Measurements from ENCODE around the gene RIT2.

DNA sequence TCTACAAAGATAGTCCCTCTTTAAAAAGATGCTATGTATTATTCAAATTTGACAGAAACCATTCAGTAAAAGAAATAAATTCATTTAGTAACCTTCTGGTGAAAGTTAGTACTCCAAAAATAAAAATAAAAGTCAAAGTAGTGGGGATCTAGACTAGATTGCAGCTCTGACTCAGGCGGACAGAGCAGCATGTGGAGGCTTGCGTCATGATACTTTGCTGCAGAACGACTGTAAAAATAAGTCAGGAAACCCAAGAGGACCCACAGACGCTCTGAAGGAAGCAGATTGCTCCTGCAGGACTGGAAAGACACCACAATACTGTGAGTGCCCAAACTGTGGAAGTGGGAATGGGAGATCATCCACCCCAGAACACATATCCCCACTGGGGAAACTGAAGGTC lies 301.9 kb downstream of the RIT2 start:
- no peak for TF ChIP-seq POLR2A (IDR thresholded peaks at IDR 0.05; ENCODE audit: low read depth, low read length)
- TF ChIP-seq TAF1 (IDR thresholded peaks at IDR 0.05; ENCODE audit: borderline replicate concordance, low read depth, low read length): no peak
- no peak for TF ChIP-seq POLR2AphosphoS5 (IDR thresholded peaks at IDR 0.05; ENCODE audit: low read depth, low read length)
